Measurements from ENCODE around the gene SLC4A9.
"Not testable (repeated sequence)": the region's sequence is repeated elsewhere in the genome, so short reads cannot be mapped to it uniquely, and the experiment has no call there.

SLC4A9 gene

GRCh38 chr5:140338908-140339307 is 21.1 kb upstream of the SLC4A9 start:
- Histone ChIP-seq H3K27ac (ENCODE audit: low read depth, low read length) (no peak overlapping the region), H3K4me1 (ENCODE audit: control insufficient read depth in 1 of 2, insufficient read depth in 2 of 2, low read length in 2 of 2) (peaks cover 10 to 11% of the 10 kb centered on the region in 2 donors)

GRCh38 chr5:140339636-140340035 is 20.4 kb upstream of the SLC4A9 start:
- H3K27ac ChIP-seq (ENCODE audit: low read depth, low read length), result no peak overlapping the region
- H3K27me3 ChIP-seq (ENCODE audit: control insufficient read depth in 1 of 2, insufficient read depth in 2 of 2, low read length in 2 of 2), result no peaks in the 10 kb centered on the region
- H3K9me3 ChIP-seq (ENCODE audit: control insufficient read depth in 1 of 2, low read length in 2 of 2), result no peaks in the 10 kb centered on the region

More at GRCh38 chr5:140338908-140339307, 21.1 kb upstream of the SLC4A9 start:
- Histone ChIP-seq H3K36me3 (ENCODE audit: control insufficient read depth in 1 of 2, insufficient read depth in 2 of 2, low read length in 2 of 2) (peaks cover 24 to 46% of the 10 kb centered on the region in 2 donors), H3K9me3 (ENCODE audit: control insufficient read depth in 1 of 2, low read length in 2 of 2) (no peaks in the 10 kb centered on the region), H3K4me3 (ENCODE audit: low read depth in 1 of 2, low read length in 2 of 2) (no peak overlapping the region), H3K9ac (ENCODE audit: low read depth in 1 of 2, low read length in 2 of 2) (no peak overlapping the region), H3K27me3 (ENCODE audit: control insufficient read depth in 1 of 2, insufficient read depth in 2 of 2, low read length in 2 of 2) (no peaks in the 10 kb centered on the region)

GRCh38 chr5:140340605-140341121 is 19.3 kb upstream of the SLC4A9 start:
- Histone ChIP-seq H3K36me3 (ENCODE audit: control insufficient read depth in 1 of 2, insufficient read depth in 2 of 2, low read length in 2 of 2) (peaks cover 18 to 36% of the 10 kb centered on the region in 2 donors), H3K9ac (ENCODE audit: low read depth in 1 of 2, low read length in 2 of 2) (no peak overlapping the region), H3K9me3 (ENCODE audit: control insufficient read depth in 1 of 2, low read length in 2 of 2) (no peaks in the 10 kb centered on the region), H3K27me3 (ENCODE audit: control insufficient read depth in 1 of 2, insufficient read depth in 2 of 2, low read length in 2 of 2) (no peaks in the 10 kb centered on the region), H3K4me3 (ENCODE audit: low read depth in 1 of 2, low read length in 2 of 2) (no peak overlapping the region), H3K4me1 (ENCODE audit: control insufficient read depth in 1 of 2, insufficient read depth in 2 of 2, low read length in 2 of 2) (peaks cover 20 to 25% of the 10 kb centered on the region in 2 donors), H3K27ac (ENCODE audit: low read depth, low read length) (no peak overlapping the region)

More at GRCh38 chr5:140339636-140340035, 20.4 kb upstream of the SLC4A9 start:
- Histone ChIP-seq H3K4me3 (ENCODE audit: low read depth in 1 of 2, low read length in 2 of 2) (no peak overlapping the region), H3K9ac (ENCODE audit: low read depth in 1 of 2, low read length in 2 of 2) (no peak overlapping the region), H3K4me1 (ENCODE audit: control insufficient read depth in 1 of 2, insufficient read depth in 2 of 2, low read length in 2 of 2) (peaks cover 16 to 18% of the 10 kb centered on the region in 2 donors), H3K36me3 (ENCODE audit: control insufficient read depth in 1 of 2, insufficient read depth in 2 of 2, low read length in 2 of 2) (peaks cover 20 to 41% of the 10 kb centered on the region in 2 donors)

- H3K4me3 ChIP-seq (ENCODE audit: low read depth in 1 of 2, low read length in 2 of 2), result no peak overlapping the region
- peaks cover 20 to 27% of the 10 kb centered on the region in 2 donors for H3K4me1 ChIP-seq (ENCODE audit: control insufficient read depth in 1 of 2, insufficient read depth in 2 of 2, low read length in 2 of 2)
- no peak overlapping the region for H3K9ac ChIP-seq (ENCODE audit: low read depth in 1 of 2, low read length in 2 of 2)
- H3K9me3 ChIP-seq (ENCODE audit: control insufficient read depth in 1 of 2, low read length in 2 of 2), result no peaks in the 10 kb centered on the region
- peaks cover 18 to 29% of the 10 kb centered on the region in 2 donors for H3K36me3 ChIP-seq (ENCODE audit: control insufficient read depth in 1 of 2, insufficient read depth in 2 of 2, low read length in 2 of 2)
- no peak overlapping the region for H3K27ac ChIP-seq (ENCODE audit: low read depth, low read length)
- no peaks in the 10 kb centered on the region for H3K27me3 ChIP-seq (ENCODE audit: control insufficient read depth in 1 of 2, insufficient read depth in 2 of 2, low read length in 2 of 2)
Observed at GRCh38 chr5:140341591-140341990, 18.4 kb upstream of the SLC4A9 start.

GRCh38 chr5:140342287-140342686 is 17.7 kb upstream of the SLC4A9 start:
- H3K27ac ChIP-seq (ENCODE audit: low read depth, low read length), result no peak overlapping the region
- H3K4me3 ChIP-seq (ENCODE audit: low read depth in 1 of 2, low read length in 2 of 2), result no peak overlapping the region
- no peak overlapping the region for H3K9ac ChIP-seq (ENCODE audit: low read depth in 1 of 2, low read length in 2 of 2)
- peaks cover 26 to 32% of the 10 kb centered on the region in 2 donors for H3K4me1 ChIP-seq (ENCODE audit: control insufficient read depth in 1 of 2, insufficient read depth in 2 of 2, low read length in 2 of 2)
- H3K9me3 ChIP-seq (ENCODE audit: control insufficient read depth in 1 of 2, low read length in 2 of 2), result no peaks in the 10 kb centered on the region
- peaks cover 18 to 27% of the 10 kb centered on the region in 2 donors for H3K36me3 ChIP-seq (ENCODE audit: control insufficient read depth in 1 of 2, insufficient read depth in 2 of 2, low read length in 2 of 2)
- H3K27me3 ChIP-seq (ENCODE audit: control insufficient read depth in 1 of 2, insufficient read depth in 2 of 2, low read length in 2 of 2), result no peaks in the 10 kb centered on the region

- no peaks in the 10 kb centered on the region for H3K9me3 ChIP-seq (ENCODE audit: control insufficient read depth in 1 of 2, low read length in 2 of 2)
- H3K9ac ChIP-seq (ENCODE audit: low read depth in 1 of 2, low read length in 2 of 2), result no peak overlapping the region
- no peak overlapping the region for H3K4me3 ChIP-seq (ENCODE audit: low read depth in 1 of 2, low read length in 2 of 2)
- no peak overlapping the region for H3K27ac ChIP-seq (ENCODE audit: low read depth, low read length)
- no peaks in the 10 kb centered on the region for H3K27me3 ChIP-seq (ENCODE audit: control insufficient read depth in 1 of 2, insufficient read depth in 2 of 2, low read length in 2 of 2)
- H3K36me3 ChIP-seq (ENCODE audit: control insufficient read depth in 1 of 2, insufficient read depth in 2 of 2, low read length in 2 of 2), result peaks cover 13 to 21% of the 10 kb centered on the region in 2 donors
- peaks cover 32 to 38% of the 10 kb centered on the region in 2 donors for H3K4me1 ChIP-seq (ENCODE audit: control insufficient read depth in 1 of 2, insufficient read depth in 2 of 2, low read length in 2 of 2)
Observed at GRCh38 chr5:140342896-140343295, 17.1 kb upstream of the SLC4A9 start.

- Histone ChIP-seq H3K36me3 (ENCODE audit: control insufficient read depth in 1 of 2, insufficient read depth in 2 of 2, low read length in 2 of 2) (peaks cover 13 to 16% of the 10 kb centered on the region in 2 donors), H3K4me1 (ENCODE audit: control insufficient read depth in 1 of 2, insufficient read depth in 2 of 2, low read length in 2 of 2) (peaks cover 41 to 48% of the 10 kb centered on the region in 2 donors)
- H3K27ac ChIP-seq (ENCODE audit: low read depth, low read length); H3K9me3 ChIP-seq (ENCODE audit: control insufficient read depth in 1 of 2, low read length in 2 of 2); H3K27me3 ChIP-seq (ENCODE audit: control insufficient read depth in 1 of 2, insufficient read depth in 2 of 2, low read length in 2 of 2); H3K9ac ChIP-seq (ENCODE audit: low read depth in 1 of 2, low read length in 2 of 2); H3K4me3 ChIP-seq (ENCODE audit: low read depth in 1 of 2, low read length in 2 of 2): not testable (repeated sequence)
Observed at GRCh38 chr5:140343849-140344248, 16.1 kb upstream of the SLC4A9 start.

- H3K27ac ChIP-seq (ENCODE audit: low read depth, low read length), result no peak overlapping the region
- peak overlapping the region; percentile 55 to 61 for H3K9ac ChIP-seq (ENCODE audit: low read depth in 1 of 2, low read length in 2 of 2)
- peaks cover 48 to 49% of the 10 kb centered on the region in 2 donors for H3K4me1 ChIP-seq (ENCODE audit: control insufficient read depth in 1 of 2, insufficient read depth in 2 of 2, low read length in 2 of 2)
Observed at GRCh38 chr5:140344683-140345423, 15.1 kb upstream of the SLC4A9 start.

GRCh38 chr5:140345919-140346347 is 14.1 kb upstream of the SLC4A9 start:
- Histone ChIP-seq H3K36me3 (ENCODE audit: control insufficient read depth in 1 of 2, insufficient read depth in 2 of 2, low read length in 2 of 2) (peaks cover 13 to 14% of the 10 kb centered on the region in 2 donors), H3K27ac (ENCODE audit: low read depth, low read length) (peak overlapping the region; percentile 61), H3K27me3 (ENCODE audit: control insufficient read depth in 1 of 2, insufficient read depth in 2 of 2, low read length in 2 of 2) (no peaks in the 10 kb centered on the region), H3K4me3 (ENCODE audit: low read depth in 1 of 2, low read length in 2 of 2) (peak overlapping the region; percentile 72 to 82), H3K9me3 (ENCODE audit: control insufficient read depth in 1 of 2, low read length in 2 of 2) (no peaks in the 10 kb centered on the region), H3K4me1 (ENCODE audit: control insufficient read depth in 1 of 2, insufficient read depth in 2 of 2, low read length in 2 of 2) (peaks cover 48 to 49% of the 10 kb centered on the region in 2 donors), H3K9ac (ENCODE audit: low read depth in 1 of 2, low read length in 2 of 2) (peak overlapping the region; percentile 55 to 61)

More at GRCh38 chr5:140344683-140345423, 15.1 kb upstream of the SLC4A9 start:
- H3K9me3 ChIP-seq (ENCODE audit: control insufficient read depth in 1 of 2, low read length in 2 of 2), result no peaks in the 10 kb centered on the region
- peak overlapping the region; percentile 72 to 82 for H3K4me3 ChIP-seq (ENCODE audit: low read depth in 1 of 2, low read length in 2 of 2)
- no peaks in the 10 kb centered on the region for H3K27me3 ChIP-seq (ENCODE audit: control insufficient read depth in 1 of 2, insufficient read depth in 2 of 2, low read length in 2 of 2)
- peaks cover 13 to 14% of the 10 kb centered on the region in 2 donors for H3K36me3 ChIP-seq (ENCODE audit: control insufficient read depth in 1 of 2, insufficient read depth in 2 of 2, low read length in 2 of 2)
